ENCODE measurements around the gene SMARCE1. TPM values are rescaled to one million over a fixed set of nuclear protein-coding genes. Genes with fewer than 3 reads are reported as not detected.

Gene SMARCE1
- polyA plus RNA-seq, 4 donors: 75.4 to 116 (median 85.5) TPM

DNA sequence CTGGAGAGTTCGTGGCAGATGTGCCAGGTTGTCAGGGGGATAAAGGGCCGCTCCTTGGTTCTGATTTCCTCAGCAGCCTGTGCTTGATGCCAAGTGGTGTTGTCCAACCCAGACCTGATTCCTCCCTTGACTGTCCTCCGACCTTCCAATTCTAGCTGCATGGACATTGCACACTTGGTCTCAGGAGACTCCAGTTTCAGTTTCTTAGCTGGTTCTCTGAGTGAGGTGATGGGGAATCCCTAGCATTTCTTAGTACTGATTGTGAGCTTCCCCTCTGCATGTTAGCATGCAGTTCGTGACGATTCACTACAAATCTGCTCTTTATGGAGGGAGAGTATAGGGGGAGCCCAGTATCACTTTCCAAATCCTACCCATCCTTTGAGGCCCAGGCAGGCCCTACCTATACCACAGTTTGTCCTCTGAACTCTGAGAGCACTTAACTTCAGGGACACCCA, 70.0 kb downstream of the SMARCE1 start:
- FAIRE-seq: no peak
- Histone ChIP-seq H3K27me3 (ENCODE audit: control insufficient read depth in 3 of 3, insufficient read depth in 3 of 3, low read length in 3 of 3) (peaks cover 0 to 2% (median 0%) of the 10 kb centered on the region in 3 donors), H3K36me3 (ENCODE audit: control insufficient read depth in 3 of 3, insufficient read depth in 2 of 3, low read depth in 1 of 3, low read length in 3 of 3) (no peaks in the 10 kb centered on the region), H3K4me1 (ENCODE audit: control insufficient read depth in 3 of 3, insufficient read depth in 2 of 3, low read depth in 1 of 3, low read length in 2 of 3) (no peaks in the 10 kb centered on the region), H3K9me3 (ENCODE audit: control insufficient read depth in 2 of 2, insufficient read depth in 1 of 2, low read depth in 1 of 2, low read length in 1 of 2) (peaks cover 0 to 2% of the 10 kb centered on the region in 2 donors), H3K27ac (ENCODE audit: low read depth in 1 of 3, low read length in 2 of 3) (no peak overlapping the region), H3K4me3 (ENCODE audit: low read depth in 1 of 3, low read length in 3 of 3) (no peak overlapping the region)
- 75 to 82% (median 76%) methylated on average over 5 of the region's 5 CpGs for WGBS, 3 donors
- DNase-seq: no peak

DNA sequence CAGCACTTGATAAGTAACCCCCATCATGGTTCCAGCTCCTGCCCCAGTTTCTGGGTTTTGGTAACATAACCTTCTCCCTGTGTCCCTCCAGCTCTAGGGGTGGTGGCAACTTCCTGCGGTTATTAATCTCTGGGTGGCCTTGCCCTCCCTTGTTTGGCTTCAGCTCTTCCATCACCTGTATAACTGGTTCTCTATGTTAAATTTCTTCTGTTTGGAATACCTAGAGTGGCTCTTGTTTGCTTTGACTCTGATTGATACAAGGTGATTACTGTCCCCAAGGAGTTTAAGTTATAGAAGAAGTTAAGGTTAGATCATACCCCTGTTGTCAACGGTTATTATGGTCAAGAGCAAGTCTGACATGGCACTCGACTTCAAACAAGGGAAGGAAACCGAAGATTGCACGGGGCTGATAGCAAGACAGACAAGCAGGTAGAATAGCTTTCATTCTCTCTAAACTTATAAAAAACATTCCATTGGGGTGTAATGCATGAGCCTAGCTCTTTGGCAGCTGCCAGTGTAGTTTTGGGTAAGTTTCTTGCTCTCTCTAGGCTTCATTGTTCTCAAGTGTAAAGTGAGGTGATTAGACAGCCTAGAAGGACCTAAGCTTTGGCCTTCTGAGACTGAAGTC, 71.4 kb downstream of the SMARCE1 start:
- Histone ChIP-seq H3K9me3 (ENCODE audit: control insufficient read depth in 2 of 2, insufficient read depth in 1 of 2, low read depth in 1 of 2, low read length in 1 of 2) (peaks cover 0 to 2% of the 10 kb centered on the region in 2 donors), H3K36me3 (ENCODE audit: control insufficient read depth in 3 of 3, insufficient read depth in 2 of 3, low read depth in 1 of 3, low read length in 3 of 3) (no peaks in the 10 kb centered on the region), H3K27me3 (ENCODE audit: control insufficient read depth in 3 of 3, insufficient read depth in 3 of 3, low read length in 3 of 3) (peaks cover 0 to 2% (median 0%) of the 10 kb centered on the region in 3 donors), H3K4me3 (ENCODE audit: low read depth in 1 of 3, low read length in 3 of 3) (no peak overlapping the region), H3K4me1 (ENCODE audit: control insufficient read depth in 3 of 3, insufficient read depth in 2 of 3, low read depth in 1 of 3, low read length in 2 of 3) (no peaks in the 10 kb centered on the region), H3K27ac (ENCODE audit: low read depth in 1 of 3, low read length in 2 of 3) (no peak overlapping the region)
- FAIRE-seq (no peak), DNase-seq (no peak)
- WGBS, 3 donors: 58 to 68% (median 58%) methylated on average over 5 of the region's 5 CpGs

Other genes starting within 250 kb of the SMARCE1 start
- 10 to 100 TPM in 2 of 4 donors, 1 to 10 TPM in 2; 1.1 to 69.9 (median 20.3) TPM for gene TOP2A, start 229.9 kb downstream of the SMARCE1 start, polyA plus RNA-seq
- gene IGFBP4, start 204.4 kb downstream of the SMARCE1 start, polyA plus RNA-seq: 100 to 1,000 TPM in 1 of 4 donors, 10 to 100 TPM in 3; 19.2 to 282 (median 40.1) TPM
- 1 to 10 TPM in 1 of 4 donors, not detected in 3; 3.0 TPM for gene TNS4, start 146.2 kb downstream of the SMARCE1 start, polyA plus RNA-seq
- 1 to 10 TPM in 1 of 4 donors, under 1 TPM in 1, not detected in 2; 0.92 to 1.7 TPM for gene CCR7, start 82.3 kb downstream of the SMARCE1 start, polyA plus RNA-seq
- gene KRT222, start 17.4 kb upstream of the SMARCE1 start, polyA plus RNA-seq: 1 to 10 TPM; 1.2 to 5.1 (median 2.9) TPM
- gene KRT24, start 55.9 kb upstream of the SMARCE1 start, polyA plus RNA-seq: under 1 TPM in 1 of 4 donors, not detected in 3; 0.48 TPM
- under 1 TPM in 1 of 4 donors, not detected in 3; 0.04 TPM for gene KRT25, start 107.5 kb upstream of the SMARCE1 start, polyA plus RNA-seq
- not detected for gene KRT26, start 124.4 kb upstream of the SMARCE1 start, polyA plus RNA-seq
- gene KRT27, start 134.7 kb upstream of the SMARCE1 start, polyA plus RNA-seq: under 1 TPM in 1 of 4 donors, not detected in 3; 0.03 TPM
- not detected for gene KRT28, start 152.1 kb upstream of the SMARCE1 start, polyA plus RNA-seq
- 10 to 100 TPM; 18.7 to 51.3 (median 36.8) TPM for gene KRT10, start 174.8 kb upstream of the SMARCE1 start, polyA plus RNA-seq
- gene KRT12, start 219.4 kb upstream of the SMARCE1 start, polyA plus RNA-seq: 1 to 10 TPM in 2 of 4 donors, under 1 TPM in 2; 0.28 to 9.2 (median 3.1) TPM
- 1,000 to 10,000 TPM in 1 of 4 donors, 100 to 1,000 TPM in 2, 10 to 100 TPM in 1; 66.8 to 1,534 (median 545) TPM for gene KRT20, start 237.4 kb upstream of the SMARCE1 start, polyA plus RNA-seq